HuH-7.5 (cell line): ENCODE data around the gene HAUS7.

Experiments
- DNase-seq: peaks from one replicate; pipeline ENCODE4 v3.0.0; 2011; ENCODE audit warnings: low spot score

Gene HAUS7

DNA sequence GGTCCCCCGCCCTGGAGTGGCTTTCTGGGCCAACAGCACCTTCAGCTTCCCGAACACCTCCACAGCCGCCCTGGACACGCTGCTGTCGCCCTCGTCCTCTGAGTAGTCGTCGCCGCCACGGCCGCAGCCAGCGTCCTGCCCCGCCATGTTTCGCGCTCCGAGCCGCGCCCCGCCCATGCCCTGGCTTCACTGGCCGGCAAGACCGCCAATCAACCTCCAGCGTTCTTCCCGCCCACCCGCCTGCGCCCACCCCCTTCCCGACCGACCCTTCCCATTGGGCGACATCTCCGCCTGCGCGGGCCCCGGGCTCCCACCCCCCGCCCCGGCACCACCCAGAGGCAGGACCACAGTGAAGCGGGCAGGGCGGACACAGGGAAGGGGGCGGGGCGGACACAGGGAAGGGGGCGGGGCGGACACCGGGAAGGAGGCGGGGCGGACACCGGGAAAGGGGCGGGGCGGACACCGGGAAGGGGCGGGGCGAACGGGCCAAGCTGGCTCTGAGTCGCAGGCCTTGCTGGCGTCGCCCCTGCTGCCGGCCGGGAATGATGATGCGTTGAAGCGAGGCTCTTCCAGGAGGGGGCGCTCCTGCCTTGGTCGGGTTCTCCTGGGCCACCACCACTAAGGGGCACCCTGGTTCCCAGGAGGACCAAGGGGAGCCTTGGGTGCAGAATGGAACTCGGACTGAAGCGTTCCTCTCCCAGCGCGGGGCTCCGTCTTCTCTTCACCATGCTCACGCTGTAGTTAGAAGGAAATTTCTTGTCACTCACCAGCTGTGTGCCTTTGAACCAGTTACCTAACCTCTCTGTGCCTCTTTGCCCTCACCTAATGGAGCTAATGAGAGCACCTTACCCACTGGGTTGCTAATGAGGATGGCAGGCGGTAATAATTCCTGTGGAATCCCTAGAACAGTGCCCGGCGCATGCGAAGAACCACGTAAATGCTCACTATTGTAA lies at the start of gene HAUS7:
TSS of gene HAUS7 (minus strand) at position 166 of the 953 bp plus-strand sequence. CDS start at position 147, 19 bp downstream.
- DNase-seq = peak; percentile 90

DNA sequence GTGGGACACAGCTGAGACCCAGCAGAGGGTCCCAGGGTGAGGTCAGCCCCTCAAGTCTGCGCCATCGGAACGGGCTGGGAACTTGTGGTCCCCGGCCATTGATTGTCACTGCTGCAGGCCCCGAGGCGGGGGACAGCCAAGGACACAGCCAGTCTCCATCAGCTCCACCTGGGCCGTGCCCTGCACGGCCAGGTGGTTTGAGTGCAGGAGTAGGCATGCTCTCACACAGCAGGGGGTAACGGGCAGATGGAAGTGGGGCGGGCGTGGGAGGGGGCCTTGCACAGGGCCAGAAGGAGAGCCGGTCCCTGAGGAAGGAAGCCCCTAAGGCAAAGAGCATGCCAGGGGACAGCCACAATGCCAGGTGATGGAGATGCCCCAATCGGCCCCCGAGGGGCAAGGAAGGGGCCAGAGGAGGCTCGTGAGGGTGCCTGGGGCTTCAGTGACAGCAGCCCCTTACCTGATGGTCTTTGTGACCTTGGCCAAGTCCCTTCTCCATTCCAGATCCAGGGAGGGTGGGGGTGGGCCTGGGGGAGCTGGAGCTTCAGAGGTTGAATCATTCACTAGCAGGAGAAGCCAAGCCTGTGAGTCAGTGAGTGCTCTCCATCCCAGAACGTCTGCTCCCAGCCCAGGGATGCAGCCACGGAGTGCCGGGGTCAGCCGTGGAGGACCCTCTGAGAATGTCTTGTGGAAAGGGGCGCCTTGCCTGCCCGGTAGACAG lies 49.4 kb upstream of the HAUS7 start:
- no peak for DNase-seq

DNA sequence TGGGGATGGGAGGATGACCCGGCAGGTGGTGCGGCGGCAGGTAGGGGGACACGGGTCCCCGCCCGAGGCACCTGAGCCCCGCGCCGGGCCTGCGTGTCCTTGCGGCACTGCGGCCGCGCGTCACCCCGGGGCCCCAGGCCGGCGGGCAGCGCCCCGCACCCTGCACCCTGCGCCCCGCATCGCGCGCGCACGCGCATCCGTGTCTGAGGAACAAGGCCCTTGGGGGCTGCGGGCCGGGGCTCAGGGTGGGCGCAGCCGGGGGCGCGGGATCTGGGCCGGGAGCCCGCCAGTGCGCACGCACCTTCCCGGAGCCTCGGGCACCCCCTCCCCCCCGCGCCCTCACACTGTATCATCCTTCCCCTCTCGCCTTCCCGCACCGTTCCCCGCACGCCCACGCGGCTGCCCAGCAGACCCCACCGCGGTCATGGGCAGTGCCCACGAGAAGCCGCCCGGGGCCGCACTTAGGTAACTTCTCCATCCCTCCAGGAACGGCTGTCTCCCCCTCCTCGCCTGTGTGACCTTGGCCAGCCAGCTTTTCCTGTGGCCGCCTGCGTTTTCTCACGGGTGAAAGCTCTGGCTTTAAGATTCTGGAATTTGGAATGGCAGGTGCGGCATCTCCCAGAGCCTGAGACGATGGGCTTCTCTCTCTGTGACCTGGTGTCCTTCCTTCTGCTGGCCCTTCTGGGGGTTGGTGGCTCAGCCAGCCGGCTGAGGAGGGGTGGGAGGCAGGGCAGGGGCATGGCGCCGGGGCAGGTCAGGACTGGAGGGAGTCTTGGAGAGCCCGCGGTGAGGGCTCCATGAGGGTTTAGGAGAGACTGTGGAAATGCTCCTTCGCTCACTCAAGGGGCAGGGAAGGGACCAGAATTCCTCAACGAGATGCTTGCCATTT lies 47.8 kb upstream of the HAUS7 start:
- DNase-seq = no peak

DNA sequence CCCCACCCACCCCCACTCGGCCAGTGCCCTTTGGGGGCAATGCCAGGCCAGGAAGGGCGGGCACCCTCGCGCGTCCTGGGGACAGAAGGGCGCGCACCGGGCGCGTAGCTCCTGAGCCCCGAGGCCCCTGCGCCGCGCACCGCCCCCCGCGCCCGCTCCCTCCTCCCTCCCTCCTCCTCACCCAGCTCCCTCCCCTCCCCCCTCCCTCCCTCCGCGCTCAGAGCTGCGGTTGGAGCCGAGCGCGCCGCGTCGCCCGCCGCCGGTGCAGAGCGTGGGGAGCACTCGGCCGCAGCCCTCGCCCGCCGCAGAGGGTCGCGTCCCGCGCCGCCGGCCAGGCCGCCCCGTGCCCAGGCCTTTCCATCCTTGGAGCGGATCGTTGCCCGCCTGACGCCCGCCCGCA lies 47.0 kb upstream of the HAUS7 start, which contains the start of gene ATP2B3:
TSS of gene ATP2B3 (plus strand) at position 220 of the 400 bp plus-strand sequence. CDS start 18,606 bp downstream, outside the sequence.
- DNase-seq = no peak

DNA sequence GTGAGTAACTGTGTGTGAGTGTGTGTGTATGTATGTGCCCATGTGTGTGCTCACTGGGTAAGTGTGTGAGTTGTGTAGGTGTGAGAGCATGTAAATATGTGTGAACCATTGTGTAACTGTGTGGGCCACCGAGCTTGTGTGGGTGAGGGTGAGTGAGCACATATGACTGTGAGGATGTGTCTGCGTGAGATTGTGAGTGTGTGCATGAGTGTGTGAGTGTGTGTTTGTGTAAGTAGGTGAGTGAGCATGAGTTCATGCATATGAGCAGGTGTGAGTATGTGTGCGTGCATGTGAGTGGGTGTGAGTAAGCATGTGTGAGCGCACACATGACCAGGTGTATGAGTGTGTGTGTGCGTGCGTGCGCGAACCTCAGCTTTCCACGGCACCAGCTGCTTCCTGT lies 45.7 kb upstream of the HAUS7 start:
- no peak for DNase-seq

DNA sequence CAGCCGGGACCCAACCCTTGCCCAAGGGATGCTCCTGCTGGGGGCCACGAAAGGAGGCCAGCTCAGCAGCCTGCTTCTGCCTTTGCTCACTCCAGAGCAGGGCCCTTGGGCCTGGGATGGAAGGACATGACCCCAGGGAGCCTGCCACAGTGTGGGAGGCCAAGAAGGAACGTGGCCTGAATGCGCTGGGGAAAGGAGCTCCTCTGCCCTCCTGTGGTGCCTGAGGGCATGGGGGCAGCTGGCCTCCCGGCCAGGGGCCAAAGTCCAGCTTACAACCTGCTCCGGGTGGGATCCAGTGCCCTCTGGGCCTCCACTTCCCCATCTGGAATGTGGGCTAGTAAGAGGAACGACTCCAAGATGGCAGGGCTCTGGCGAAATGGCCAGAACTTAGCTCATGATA lies 45.1 kb upstream of the HAUS7 start:
- DNase-seq = no peak

DNA sequence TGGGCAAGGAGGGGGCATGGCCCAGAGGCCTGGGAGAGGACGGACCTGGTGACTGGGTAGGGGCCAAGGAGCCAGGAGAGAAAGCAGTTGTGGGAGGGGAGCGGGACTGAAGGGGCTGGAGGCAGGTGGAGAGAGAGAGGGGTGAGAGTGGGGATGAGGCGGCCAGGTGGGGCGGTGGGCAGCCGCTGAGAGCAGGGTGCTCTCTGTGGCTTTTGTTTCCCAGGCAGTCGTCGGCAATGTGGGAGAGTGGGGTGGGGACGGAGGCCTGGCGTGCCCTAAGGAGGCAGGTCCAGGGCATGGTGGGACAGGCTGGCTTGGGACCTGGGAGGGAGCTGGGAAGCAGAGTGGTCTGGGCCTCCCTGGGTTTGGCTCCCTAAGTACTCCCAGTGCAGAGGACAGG lies 43.9 kb upstream of the HAUS7 start:
- DNase-seq = no peak

- DNase-seq = no peak
Measured at GRCh38 chrX:153513265-153513664, 42.9 kb upstream of the HAUS7 start.

DNA sequence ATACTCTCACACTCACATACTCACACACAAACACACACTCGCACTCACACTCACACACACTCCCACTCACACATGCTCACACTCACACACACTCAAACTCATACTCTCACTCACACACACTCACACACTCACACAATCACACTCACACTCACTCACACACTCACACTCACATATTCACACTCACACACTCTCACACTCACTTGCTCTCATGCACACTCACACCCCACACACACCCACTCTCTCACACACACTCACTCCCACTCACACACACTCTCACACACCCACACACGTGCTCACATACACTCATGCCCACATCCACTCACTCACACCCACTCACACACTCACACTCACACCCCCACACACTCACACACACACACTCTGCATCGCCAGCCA lies 42.1 kb upstream of the HAUS7 start:
- DNase-seq = no peak

GRCh38 chrX:153511784-153512500 lies 41.6 kb upstream of the HAUS7 start:
- no peak for DNase-seq

- DNase-seq = no peak
Measured at GRCh38 chrX:153510383-153510782, 40.0 kb upstream of the HAUS7 start.

GRCh38 chrX:153509592-153509991 lies 39.2 kb upstream of the HAUS7 start:
- no peak for DNase-seq

GRCh38 chrX:153507484-153508178 lies 37.3 kb upstream of the HAUS7 start:
- peak; percentile 92 for DNase-seq

- no peak for DNase-seq
Measured at GRCh38 chrX:153505361-153505760, 35.0 kb upstream of the HAUS7 start.

- DNase-seq = no peak
Measured at GRCh38 chrX:153504445-153505016, 34.2 kb upstream of the HAUS7 start.

DNA sequence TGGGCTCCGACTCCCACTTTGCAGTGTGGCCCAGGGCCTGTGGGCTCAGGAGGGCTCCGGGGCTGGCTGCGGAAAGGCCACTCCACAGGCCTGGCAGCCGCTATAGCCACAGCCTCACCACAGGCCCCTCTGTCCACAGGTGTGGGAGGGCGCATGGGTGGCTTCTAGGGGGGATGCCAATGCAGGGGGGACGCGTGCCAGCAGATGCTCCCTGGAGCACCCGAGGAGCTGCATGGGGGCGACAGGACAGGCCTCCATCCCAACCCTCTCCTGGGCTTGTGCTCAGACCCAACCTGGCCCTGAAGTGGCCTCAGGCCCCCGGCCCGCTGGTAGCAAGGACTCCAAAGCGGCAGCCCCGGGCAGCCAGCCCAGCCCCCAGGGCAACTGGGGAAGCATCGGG lies 32.4 kb upstream of the HAUS7 start:
- no peak for DNase-seq

DNA sequence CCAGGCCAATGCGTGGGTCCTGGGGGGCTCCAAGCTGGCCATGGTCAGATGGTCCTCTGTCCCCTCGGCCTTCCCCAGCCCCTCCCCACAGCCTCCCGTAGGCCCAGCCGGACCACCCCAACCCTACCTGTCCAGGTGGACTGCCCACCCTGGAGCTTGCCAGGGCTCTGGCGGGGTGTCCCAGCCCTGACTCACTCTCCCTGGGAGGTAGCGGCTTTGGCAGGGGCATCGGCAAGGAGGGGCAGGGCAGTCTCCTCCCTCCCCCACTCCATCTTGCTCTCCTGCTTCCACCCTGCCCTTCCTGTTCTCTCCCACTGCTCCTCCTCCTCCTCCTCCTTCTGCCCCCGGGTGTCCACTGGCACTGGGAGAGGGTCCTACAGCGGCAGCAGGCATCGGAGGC lies 31.8 kb upstream of the HAUS7 start:
- DNase-seq = no peak

- no peak for DNase-seq
Measured at GRCh38 chrX:153501530-153501929, 31.2 kb upstream of the HAUS7 start.

DNA sequence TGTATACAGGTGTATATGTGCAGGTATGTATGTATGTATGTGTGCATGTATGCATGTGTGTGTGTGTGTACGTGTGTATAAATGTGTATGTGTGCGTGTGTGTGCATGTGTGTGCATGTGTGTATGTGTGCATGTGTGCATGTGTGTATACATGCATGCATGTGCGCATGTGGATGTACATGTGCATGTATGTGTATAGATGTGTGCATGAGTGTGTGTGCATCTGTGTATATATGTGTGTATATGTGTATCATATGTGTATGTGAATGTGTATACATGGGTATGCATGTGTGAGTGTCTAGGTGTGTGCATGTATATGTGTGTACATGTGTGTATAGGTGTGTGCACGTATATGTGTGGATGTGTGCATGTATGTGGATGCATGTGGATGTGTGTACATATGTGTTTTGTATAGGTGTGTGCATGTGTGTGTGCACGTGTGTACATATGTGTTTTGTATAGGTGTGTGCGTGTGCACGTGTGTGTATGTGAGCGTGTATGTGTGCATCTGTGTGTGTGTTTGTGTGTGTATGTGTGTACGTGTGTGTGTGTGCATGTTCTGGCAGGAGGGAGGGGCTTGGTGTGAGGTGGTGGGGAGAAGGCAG lies 30.4 kb upstream of the HAUS7 start:
- no peak for DNase-seq

DNA sequence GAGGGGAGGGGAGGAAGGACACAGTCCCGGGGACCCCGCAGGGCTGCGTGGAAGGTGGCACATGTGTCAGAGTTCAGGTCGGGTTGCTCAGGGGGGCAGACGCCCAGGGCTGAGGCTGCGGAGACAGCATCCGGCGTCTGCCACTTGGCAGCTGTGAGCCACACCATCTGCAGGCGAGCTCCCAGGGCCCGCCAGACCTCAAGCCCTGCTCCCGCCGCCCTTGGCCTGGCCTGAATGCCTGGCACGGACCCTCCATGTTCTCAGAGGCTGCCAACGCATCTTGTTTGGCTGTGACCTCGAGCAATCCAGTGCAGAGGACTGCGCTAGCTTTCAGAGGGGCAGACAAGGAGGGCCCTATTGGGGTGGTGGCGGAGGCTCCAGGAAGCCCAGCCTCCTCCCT lies 29.5 kb upstream of the HAUS7 start:
- DNase-seq = no peak
